Kidney epithelial cell (primary cell): ENCODE results near the gene STUB1. TPM values are rescaled to one million over a fixed set of nuclear protein-coding genes. Genes with fewer than 3 reads are reported as not detected.
A peak's percentile ranks its signal among the peaks of the same experiment; 100 is the strongest.

Experiments
- DNase-seq: peaks from one replicate; pipeline ENCODE4 v3.0.0-alpha.2; 2010; ENCODE audit warnings: low read depth
- H3K27me3 ChIP-seq: 2 replicates; pipeline ENCODE4 v1.6.0; 2011; ENCODE audit warnings: low read length; ENCODE audit not compliant: control insufficient read depth, insufficient read depth
- H3K36me3 ChIP-seq: 2 replicates; pipeline ENCODE4 v1.5.1; 2011; ENCODE audit warnings: low read length; ENCODE audit not compliant: control insufficient read depth, insufficient read depth
- H3K4me3 ChIP-seq: 2 replicates; pipeline ENCODE4 v1.5.1; 2011; ENCODE audit warnings: low read depth, mild to moderate bottlenecking, control low read depth, low read length
- total RNA-seq: library from RNA; depleted of rRNA; stranded (reverse); fragments of >200 nt; gene quantifications from 2 replicates; pipeline ENCODE4 v1.2.3, GENCODE V29; 2015
- TF ChIP-seq, protein P1 (sequence below): IDR thresholded peaks from 2 replicates; pipeline ENCODE4 v1.5.1; 2011; ENCODE audit warnings: mild to moderate bottlenecking, moderate library complexity, low read length, control low read depth, inconsistent platforms; ENCODE audit not compliant: insufficient read depth, poor library complexity, severe bottlenecking

Gene STUB1
- total RNA-seq, 1 donor from 2014 or later, result 133 TPM

DNA sequence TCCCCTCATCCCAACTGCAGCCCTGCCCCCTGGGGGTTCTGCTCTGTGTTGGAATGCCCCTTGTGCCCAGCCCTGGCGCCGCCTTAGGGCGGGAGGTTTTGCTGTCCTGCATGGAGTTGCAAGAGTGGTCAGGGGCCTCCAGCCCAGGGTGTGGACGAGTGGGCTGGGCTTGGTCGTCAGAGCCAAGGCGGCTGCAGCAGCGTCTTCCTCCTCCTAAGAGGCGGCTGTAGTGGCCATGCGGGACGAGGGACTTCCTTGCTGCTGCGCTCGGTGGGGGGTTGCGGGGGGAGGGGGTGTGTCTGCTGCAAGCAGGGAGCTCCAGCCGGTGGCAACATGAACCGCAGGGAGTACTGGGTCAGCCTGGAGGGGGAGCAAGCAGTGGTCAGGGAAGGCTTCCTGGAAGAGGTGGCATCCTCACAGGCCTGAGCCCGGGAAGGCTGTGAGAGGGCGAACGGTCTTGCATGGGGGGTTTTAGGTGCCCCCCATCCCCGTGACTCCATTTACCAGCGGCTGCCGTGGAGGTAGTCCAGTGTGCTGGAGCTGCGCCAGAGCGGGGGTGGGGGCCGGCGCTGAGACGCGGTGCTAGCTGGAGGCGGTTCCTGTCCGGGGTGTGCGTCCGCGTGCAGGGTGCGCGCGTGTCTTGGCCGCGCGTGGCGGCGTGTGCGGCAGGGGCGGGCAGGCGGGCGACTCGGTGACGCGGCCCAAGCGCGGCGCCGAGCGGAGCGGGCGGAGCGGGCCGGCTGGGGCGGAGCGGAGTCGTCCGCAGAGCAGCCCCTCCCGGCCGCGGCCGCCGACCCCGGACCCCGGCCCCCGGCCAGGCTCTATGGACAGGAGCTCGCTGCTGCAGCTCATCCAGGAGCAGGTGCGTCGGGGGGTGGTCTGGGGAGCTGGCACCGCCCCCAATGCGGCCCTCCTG is 5.0 kb upstream of the STUB1 start, which contains the start of gene RHBDL1:
RHBDL1 (plus strand) TSS at position 704 of the 916 bp plus-strand sequence; CDS start at position 824, 120 bp downstream.
- DNase-seq, result no peak
- Histone ChIP-seq H3K27me3 (peaks cover 21% of the 10 kb centered on the region), H3K4me3 (peak within 1 kb of the TSS; percentile 28), H3K36me3 (no peaks in the 10 kb centered on the region)
- TF ChIP-seq, protein P1, sequence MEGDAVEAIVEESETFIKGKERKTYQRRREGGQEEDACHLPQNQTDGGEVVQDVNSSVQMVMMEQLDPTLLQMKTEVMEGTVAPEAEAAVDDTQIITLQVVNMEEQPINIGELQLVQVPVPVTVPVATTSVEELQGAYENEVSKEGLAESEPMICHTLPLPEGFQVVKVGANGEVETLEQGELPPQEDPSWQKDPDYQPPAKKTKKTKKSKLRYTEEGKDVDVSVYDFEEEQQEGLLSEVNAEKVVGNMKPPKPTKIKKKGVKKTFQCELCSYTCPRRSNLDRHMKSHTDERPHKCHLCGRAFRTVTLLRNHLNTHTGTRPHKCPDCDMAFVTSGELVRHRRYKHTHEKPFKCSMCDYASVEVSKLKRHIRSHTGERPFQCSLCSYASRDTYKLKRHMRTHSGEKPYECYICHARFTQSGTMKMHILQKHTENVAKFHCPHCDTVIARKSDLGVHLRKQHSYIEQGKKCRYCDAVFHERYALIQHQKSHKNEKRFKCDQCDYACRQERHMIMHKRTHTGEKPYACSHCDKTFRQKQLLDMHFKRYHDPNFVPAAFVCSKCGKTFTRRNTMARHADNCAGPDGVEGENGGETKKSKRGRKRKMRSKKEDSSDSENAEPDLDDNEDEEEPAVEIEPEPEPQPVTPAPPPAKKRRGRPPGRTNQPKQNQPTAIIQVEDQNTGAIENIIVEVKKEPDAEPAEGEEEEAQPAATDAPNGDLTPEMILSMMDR, result no peak

DNA sequence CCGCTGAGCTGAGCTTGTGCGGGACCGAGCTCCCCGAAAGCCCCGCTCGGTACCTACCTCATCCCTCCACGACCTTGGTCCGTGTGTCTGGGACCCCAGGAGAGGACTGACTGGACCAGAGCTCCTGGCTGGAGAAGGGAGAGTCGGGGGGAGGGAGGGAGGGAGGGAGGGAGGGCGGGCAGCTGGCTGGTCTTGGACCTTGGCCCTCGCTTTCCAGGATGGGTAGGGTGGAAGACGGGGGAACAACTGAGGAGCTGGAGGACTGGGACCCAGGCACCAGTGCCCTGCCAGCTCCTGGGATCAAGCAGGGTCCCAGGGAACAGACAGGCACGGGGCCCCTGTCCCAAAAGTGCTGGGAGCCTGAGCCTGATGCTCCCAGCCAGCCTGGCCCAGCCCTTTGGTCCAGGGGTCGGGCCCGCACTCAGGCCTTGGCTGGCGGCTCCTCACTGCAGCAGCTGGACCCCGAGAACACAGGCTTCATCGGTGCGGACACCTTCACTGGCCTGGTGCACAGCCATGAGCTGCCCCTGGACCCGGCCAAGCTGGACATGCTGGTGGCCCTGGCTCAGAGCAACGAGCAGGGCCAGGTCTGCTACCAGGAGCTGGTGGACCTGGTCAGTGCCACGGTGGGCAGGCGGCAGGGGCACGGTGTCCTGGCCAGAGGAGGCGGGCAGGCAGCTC is 4.2 kb upstream of the STUB1 start:
- H3K4me3 ChIP-seq, result peak overlapping the region; percentile 22
- no peak for DNase-seq
- no peaks in the 10 kb centered on the region for H3K36me3 ChIP-seq
- TF ChIP-seq, protein P1, result no peak
- H3K27me3 ChIP-seq, result peaks cover 21% of the 10 kb centered on the region

DNA sequence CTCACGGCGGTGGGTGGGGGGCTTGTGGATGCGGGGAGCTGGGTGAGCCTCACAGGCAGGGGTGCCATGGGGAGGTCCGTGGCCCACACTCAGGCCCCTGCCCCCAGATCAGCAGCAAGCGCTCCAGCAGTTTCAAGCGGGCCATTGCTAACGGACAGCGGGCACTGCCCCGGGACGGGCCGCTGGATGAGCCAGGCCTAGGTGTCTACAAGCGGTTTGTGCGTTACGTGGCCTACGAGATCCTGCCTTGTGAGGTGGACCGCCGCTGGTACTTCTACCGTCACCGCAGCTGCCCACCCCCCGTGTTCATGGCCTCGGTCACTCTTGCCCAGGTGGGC is 3.7 kb upstream of the STUB1 start:
- Histone ChIP-seq H3K4me3 (no peak overlapping the region), H3K36me3 (no peaks in the 10 kb centered on the region), H3K27me3 (peaks cover 21% of the 10 kb centered on the region)
- TF ChIP-seq, protein P1, result no peak
- no peak for DNase-seq

- H3K27me3 ChIP-seq, result peaks cover 21% of the 10 kb centered on the region
- TF ChIP-seq, protein P1, result no peak
- no peaks in the 10 kb centered on the region for H3K36me3 ChIP-seq
- no peak for DNase-seq
- no peak overlapping the region for H3K4me3 ChIP-seq
These were observed 3.3 kb upstream of the STUB1 start for GRCh38 chr16:676913-677312.

GRCh38 chr16:677316-678190 is 2.7 kb upstream of the STUB1 start:
- TF ChIP-seq, protein P1, result no peak
- Histone ChIP-seq H3K36me3 (no peaks in the 10 kb centered on the region), H3K4me3 (no peak overlapping the region), H3K27me3 (peaks cover 21% of the 10 kb centered on the region)
- DNase-seq, result no peak
